MM.1S (cell line): Measurements from ENCODE around the gene WASL.

Experiments used
- DNase-seq: peaks from one replicate; pipeline ENCODE4 v3.0.0-alpha.2; 2015
- H2AFZ ChIP-seq: fragments of 300-600 bp; sonication (generic); 2 replicates; pipeline ENCODE4 v1.6.0; 2016; ENCODE audit warnings: antibody characterized with exemption, low read length
- H3F3A ChIP-seq: fragments of 300-600 bp; sonication (generic); 2 replicates; pipeline ENCODE4 v1.6.1; 2016; ENCODE audit warnings: mild to moderate bottlenecking, antibody characterized with exemption, low read length, moderate library complexity, mixed read lengths; ENCODE audit not compliant: insufficient read depth
- H3K27ac ChIP-seq: fragments of 300-600 bp; sonication (generic); 2 replicates; pipeline ENCODE4 v1.5.1; 2016; ENCODE audit warnings: mild to moderate bottlenecking, low read length
- H3K27me3 ChIP-seq: fragments of 300-600 bp; sonication (generic); replicated peaks from 2 replicates; pipeline ENCODE4 v1.6.0; 2016; ENCODE audit warnings: low read length; ENCODE audit not compliant: insufficient read depth
- H3K36me3 ChIP-seq: fragments of 300-600 bp; sonication (generic); replicated peaks from 2 replicates; pipeline ENCODE4 v1.6.1; 2016; ENCODE audit warnings: mild to moderate bottlenecking, low read length, mixed read lengths; ENCODE audit not compliant: insufficient read depth
- H3K4me1 ChIP-seq: fragments of 300-600 bp; sonication (generic); 2 replicates; pipeline ENCODE4 v1.6.1; 2016; ENCODE audit warnings: low read length, mixed read lengths
- H3K4me2 ChIP-seq: fragments of 300-600 bp; sonication (generic); 2 replicates; pipeline ENCODE4 v1.6.0; 2016; ENCODE audit warnings: low read depth, low read length
- H3K4me3 ChIP-seq: fragments of 300-600 bp; sonication (generic); 2 replicates; pipeline ENCODE4 v1.5.1; 2016; ENCODE audit warnings: low read length, mixed read lengths
- H3K79me2 ChIP-seq: fragments of 300-600 bp; sonication (generic); 2 replicates; pipeline ENCODE4 v1.6.1; 2016; ENCODE audit warnings: mixed run types, low read length, mixed read lengths
- H3K9ac ChIP-seq: fragments of 300-600 bp; sonication (generic); 2 replicates; pipeline ENCODE4 v1.6.1; 2016; ENCODE audit warnings: low read length, mixed read lengths
- H3K9me2 ChIP-seq: fragments of 300-600 bp; sonication (generic); replicated peaks from 2 replicates; pipeline ENCODE4 v1.6.1; 2016; ENCODE audit warnings: mild to moderate bottlenecking, low read length, mixed read lengths; ENCODE audit not compliant: insufficient read depth
- H3K9me3 ChIP-seq: fragments of 300-600 bp; sonication (generic); replicated peaks from 2 replicates; pipeline ENCODE4 v1.6.1; 2016; ENCODE audit warnings: mild to moderate bottlenecking, low read length, mixed read lengths; ENCODE audit not compliant: insufficient read depth
- H4K20me1 ChIP-seq: fragments of 300-600 bp; sonication (generic); 2 replicates; pipeline ENCODE4 v1.6.1; 2016; ENCODE audit warnings: mild to moderate bottlenecking, low read length, moderate library complexity, mixed read lengths; ENCODE audit not compliant: insufficient read depth
- EZH2 ChIP-seq: fragments of 300-600 bp; sonication (generic); optimal IDR thresholded peaks from 2 replicates; pipeline ENCODE3; 2017; ENCODE audit warnings: low read depth, mild to moderate bottlenecking, antibody characterized with exemption, low read length, mixed read lengths
- EZH2phosphoT487 ChIP-seq: fragments of 300-600 bp; sonication (generic); IDR thresholded peaks from 2 replicates; pipeline ENCODE4 v1.6.1; 2018; ENCODE audit warnings: antibody characterized with exemption, low read length
- TF ChIP-seq, protein P1 (sequence below): fragments of 300-600 bp; sonication (generic); IDR thresholded peaks from 2 replicates; pipeline ENCODE4 v1.5.1; 2016; ENCODE audit warnings: antibody characterized with exemption, low read length, mixed read lengths

The WASL gene

DNA sequence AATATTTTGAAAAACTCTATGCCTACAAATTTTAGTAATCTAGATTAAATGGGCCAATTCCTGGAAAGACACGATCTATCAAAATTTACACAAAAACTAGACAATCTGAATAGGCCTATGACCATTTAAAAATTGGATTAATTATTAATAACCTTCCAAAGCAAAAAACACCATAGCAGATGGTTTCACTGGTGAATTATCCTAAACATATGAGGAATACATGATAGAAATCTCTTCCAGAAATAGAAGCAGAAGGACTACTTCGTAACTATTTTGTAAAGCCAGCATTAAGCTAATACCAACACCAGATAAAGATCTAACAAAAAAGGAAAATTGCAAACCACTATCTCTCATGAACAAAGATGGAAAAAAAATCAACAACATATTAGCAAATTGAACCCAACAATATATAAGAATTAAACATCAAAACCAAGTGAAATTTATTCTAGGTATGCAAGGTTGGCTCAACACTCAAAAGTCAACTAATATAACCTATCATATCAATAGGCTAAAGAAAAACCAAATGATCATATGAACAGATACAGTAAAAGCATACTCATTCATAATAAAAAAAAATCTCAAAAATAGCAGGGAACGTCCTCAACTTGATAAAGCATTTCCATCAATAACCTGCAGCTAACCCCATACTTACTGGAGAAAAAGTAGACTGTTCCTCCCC, 16.3 kb downstream of the WASL start:
- Histone ChIP-seq H3K4me3 (no peak overlapping the region), H3K4me1 (no peaks in the 10 kb centered on the region), H3K9me2 (no peaks in the 10 kb centered on the region), H3K79me2 (peaks cover 99% of the 10 kb centered on the region), H4K20me1 (peaks cover 40% of the 10 kb centered on the region), H3F3A (no peaks in the 10 kb centered on the region), H3K4me2 (no peak overlapping the region), H3K36me3 (no peaks in the 10 kb centered on the region), H3K27ac (no peak overlapping the region), H3K27me3 (no peaks in the 10 kb centered on the region), H3K9me3 (no peaks in the 10 kb centered on the region), H2AFZ (no peak overlapping the region), H3K9ac (no peak overlapping the region)
- no peak for DNase-seq
- TF ChIP-seq EZH2 (no peak), EZH2phosphoT487 (no peak)
- TF ChIP-seq, protein P1, sequence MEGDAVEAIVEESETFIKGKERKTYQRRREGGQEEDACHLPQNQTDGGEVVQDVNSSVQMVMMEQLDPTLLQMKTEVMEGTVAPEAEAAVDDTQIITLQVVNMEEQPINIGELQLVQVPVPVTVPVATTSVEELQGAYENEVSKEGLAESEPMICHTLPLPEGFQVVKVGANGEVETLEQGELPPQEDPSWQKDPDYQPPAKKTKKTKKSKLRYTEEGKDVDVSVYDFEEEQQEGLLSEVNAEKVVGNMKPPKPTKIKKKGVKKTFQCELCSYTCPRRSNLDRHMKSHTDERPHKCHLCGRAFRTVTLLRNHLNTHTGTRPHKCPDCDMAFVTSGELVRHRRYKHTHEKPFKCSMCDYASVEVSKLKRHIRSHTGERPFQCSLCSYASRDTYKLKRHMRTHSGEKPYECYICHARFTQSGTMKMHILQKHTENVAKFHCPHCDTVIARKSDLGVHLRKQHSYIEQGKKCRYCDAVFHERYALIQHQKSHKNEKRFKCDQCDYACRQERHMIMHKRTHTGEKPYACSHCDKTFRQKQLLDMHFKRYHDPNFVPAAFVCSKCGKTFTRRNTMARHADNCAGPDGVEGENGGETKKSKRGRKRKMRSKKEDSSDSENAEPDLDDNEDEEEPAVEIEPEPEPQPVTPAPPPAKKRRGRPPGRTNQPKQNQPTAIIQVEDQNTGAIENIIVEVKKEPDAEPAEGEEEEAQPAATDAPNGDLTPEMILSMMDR = no peak

DNA sequence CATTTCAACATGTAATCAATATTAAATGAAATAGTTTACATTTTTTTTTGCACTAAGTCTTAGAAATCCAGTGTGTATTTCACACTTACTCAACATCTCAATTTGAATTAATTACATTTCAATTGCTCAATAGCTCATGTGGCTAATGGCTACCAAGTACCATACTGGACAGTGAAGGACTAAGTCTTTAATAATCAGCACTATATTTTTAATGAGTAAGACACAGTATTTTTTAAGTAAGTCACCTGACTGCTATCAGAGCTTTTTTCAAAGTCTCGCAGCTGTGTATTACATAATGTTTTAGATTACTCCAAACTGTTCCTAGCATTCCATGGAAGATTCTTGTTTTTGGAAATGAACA, 19.6 kb downstream of the WASL start:
- no peak overlapping the region for H3K27ac ChIP-seq
- H3F3A ChIP-seq = no peaks in the 10 kb centered on the region
- H4K20me1 ChIP-seq = peaks cover 29% of the 10 kb centered on the region

DNA sequence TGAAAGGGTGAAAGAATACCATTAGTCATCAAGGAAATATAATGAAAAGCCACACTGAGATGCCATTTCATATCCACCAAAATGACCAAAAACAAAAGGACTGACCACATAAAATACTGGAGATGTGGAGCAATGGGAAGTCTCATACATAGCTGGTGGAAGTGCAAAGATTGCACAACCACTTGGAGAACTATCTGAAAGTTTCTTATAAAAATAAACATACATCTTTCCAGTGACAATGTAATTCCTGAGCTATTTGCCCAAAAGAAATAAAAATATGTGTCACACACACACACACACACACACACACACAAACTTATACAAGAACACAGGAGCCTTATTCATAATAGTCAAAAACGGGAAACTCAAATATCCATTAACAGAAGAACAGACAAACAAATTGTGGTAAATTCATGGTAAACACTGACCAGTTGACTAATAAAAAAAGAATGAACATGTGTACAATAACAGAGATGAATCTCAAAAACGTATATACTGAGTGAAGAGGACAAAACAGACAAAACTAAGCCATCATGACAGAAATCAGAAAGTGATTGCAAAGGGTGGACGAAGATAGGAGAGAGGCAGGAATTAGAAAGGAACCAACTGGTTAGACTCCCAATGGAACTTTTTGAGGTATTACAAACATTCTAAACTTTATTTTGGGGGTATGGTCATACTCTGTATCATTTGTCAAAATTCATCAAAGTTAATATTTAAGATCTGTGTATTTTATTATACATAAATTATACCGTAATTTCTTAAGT, 21.5 kb downstream of the WASL start:
- TF ChIP-seq EZH2phosphoT487 = no peak
- no peak for TF ChIP-seq EZH2
- TF ChIP-seq, protein P1 = no peak
- H3K79me2 ChIP-seq = peaks cover 99% of the 10 kb centered on the region
- no peaks in the 10 kb centered on the region for H3K27me3 ChIP-seq
- H3K9ac ChIP-seq = no peak overlapping the region
- no peak overlapping the region for H2AFZ ChIP-seq
- H3K36me3 ChIP-seq = no peaks in the 10 kb centered on the region
- no peak overlapping the region for H3K27ac ChIP-seq
- no peak overlapping the region for H3K4me2 ChIP-seq
- no peaks in the 10 kb centered on the region for H3K9me2 ChIP-seq
- H3F3A ChIP-seq = no peaks in the 10 kb centered on the region
- no peak overlapping the region for H3K4me3 ChIP-seq
- H3K4me1 ChIP-seq = no peaks in the 10 kb centered on the region
- H3K9me3 ChIP-seq = no peaks in the 10 kb centered on the region
- H4K20me1 ChIP-seq = peaks cover 34% of the 10 kb centered on the region
- DNase-seq = no peak

More for the DNA sequence above, 19.6 kb downstream of the WASL start:
- TF ChIP-seq EZH2 (no peak), EZH2phosphoT487 (no peak)
- TF ChIP-seq, protein P1 = no peak
- Histone ChIP-seq H3K9ac (no peak overlapping the region), H3K4me1 (no peaks in the 10 kb centered on the region), H3K36me3 (no peaks in the 10 kb centered on the region), H3K4me2 (no peak overlapping the region), H2AFZ (no peak overlapping the region), H3K4me3 (no peak overlapping the region), H3K9me3 (no peaks in the 10 kb centered on the region), H3K79me2 (peaks cover 99% of the 10 kb centered on the region), H3K9me2 (no peaks in the 10 kb centered on the region), H3K27me3 (no peaks in the 10 kb centered on the region)
- DNase-seq = no peak
